Stimulated activated CD8-positive, alpha-beta memory T cell treated with anti-CD3 and anti-CD28 coated beads, Interleukin-4, amount 100 ng/mL, for 4 hours (primary cell): ENCODE measurements around the gene KCNMA1.

Experiments
- DNase-seq, 2 donors: peaks; one replicate each; pipeline ENCODE4 v3.0.0-alpha.2; 2020; ENCODE audit warnings: low read depth in 2 of 2, low spot score in 1 of 2

The KCNMA1 gene

DNA sequence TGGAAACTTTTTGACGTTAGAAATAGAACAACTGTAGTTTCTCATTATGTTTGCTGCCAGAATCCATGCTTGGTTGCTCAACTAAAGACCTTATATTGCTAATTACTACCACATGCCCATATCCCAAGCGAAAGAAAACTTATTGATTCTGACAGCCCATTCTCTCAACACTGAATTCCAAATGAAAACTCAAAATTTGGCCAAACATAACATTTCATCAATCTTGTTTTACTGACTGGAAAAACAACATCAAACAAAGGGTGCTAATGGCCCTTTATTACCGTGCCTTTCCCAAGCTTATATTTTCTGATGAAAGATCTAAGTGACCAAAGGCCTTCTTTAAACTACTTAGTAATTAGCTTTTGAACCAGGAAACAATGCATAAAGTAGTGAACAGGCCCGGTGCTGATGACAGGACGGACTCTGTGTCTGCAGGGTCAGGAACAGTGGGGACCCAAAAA, 531.8 kb downstream of the KCNMA1 start:
- no peak for DNase-seq

DNA sequence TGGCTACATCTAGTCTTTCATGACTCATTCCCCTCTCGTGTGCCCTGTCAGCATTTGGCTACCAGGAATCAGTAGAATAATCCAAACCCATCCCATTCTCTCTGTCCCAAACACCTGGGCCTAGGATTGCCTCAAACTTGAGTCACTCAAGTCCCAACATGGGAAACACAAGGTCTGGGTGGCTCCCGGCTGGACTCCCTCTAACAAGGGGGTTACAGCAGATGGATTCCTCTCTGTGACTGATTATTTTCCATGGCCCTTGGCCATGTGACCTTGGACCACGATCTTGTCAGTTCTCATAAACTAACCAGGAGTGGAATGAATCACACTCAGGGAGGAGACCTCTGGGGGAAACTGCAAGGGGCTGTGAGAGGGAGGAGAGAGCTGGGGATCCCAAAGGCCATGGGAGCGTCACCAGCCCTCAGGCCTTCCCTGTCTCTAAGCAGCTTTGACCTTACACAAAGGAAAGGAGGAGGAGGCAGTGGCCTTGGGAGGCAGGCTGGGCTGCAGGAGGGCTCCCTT, 533.1 kb downstream of the KCNMA1 start:
- no peak for DNase-seq

DNA sequence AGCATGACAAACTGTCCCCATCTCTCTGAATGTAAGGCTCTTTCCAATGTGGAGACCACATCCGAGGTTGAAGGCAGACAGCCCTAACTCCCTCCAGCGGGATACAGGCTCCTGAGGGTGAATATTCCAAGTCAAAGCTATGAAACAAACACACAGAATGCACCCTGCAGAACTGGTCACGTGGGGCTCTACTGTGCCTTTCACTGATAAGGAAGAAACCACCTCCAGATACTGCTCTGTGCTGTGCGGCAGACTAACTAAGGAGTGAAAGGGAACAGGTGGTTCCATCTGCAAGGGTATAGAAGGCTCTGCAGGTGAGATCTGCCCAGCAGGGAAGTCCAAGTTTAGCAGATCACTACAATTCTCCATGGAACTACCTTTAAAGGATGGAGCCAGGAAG, 534.4 kb downstream of the KCNMA1 start:
- no peak for DNase-seq

DNA sequence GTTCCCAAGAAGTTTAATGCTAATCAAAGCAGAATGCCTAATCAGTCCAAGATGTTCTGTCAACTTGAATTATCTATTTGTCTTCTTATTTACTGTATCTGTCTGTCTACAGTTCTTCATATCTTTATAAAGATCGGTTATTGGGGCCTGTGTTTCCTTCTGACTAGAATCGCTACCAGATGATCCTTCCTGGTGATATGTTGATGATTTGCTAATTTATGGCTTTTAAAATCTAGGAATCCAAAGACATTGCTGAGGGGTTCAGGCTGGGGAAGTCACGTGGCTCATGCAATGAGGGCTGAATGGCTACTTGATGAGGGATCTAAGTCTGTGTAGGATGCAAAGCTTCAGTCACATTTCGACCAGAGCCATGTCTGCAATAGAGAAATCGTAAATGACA, 536.3 kb downstream of the KCNMA1 start:
- DNase-seq = no peak

DNA sequence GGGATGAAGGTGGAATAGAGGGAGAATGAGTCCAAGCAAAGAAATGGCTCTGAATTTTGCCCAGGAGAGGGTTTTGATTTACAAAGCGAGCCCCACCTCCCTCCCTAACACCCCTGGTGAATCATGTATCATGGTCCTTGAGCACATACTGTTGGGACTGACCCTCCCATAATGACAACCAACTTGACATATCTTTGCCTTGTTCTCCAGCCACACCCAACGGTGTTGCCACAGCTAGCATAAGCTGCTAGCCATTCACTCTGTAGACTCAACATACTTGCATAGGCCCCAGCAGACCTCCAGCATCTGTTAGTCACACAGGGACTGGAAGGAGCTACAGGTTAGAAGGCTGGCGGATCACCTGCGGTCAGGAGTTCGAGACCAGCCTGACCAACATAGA, 538.5 kb downstream of the KCNMA1 start:
- DNase-seq = no peak

DNA sequence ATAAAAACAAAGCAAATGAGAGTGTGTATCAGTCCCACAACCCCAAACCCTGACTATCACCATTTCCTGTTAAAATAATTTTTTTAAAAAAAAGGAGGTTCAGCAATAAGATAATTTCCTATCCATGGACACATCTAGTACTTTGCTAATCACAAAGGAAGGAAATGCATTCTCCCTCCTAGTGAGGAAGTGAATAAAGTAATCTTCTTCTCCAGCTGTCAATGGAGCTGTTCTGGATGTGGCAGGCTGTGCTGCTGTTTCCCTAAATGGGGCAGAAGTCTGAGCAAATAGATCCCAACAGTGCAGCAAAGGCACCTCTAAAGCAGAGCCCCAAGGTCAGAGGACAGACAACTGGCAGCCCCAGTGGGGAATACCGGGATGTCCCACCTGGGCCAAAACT, 540.0 kb downstream of the KCNMA1 start:
- DNase-seq = no peak

DNA sequence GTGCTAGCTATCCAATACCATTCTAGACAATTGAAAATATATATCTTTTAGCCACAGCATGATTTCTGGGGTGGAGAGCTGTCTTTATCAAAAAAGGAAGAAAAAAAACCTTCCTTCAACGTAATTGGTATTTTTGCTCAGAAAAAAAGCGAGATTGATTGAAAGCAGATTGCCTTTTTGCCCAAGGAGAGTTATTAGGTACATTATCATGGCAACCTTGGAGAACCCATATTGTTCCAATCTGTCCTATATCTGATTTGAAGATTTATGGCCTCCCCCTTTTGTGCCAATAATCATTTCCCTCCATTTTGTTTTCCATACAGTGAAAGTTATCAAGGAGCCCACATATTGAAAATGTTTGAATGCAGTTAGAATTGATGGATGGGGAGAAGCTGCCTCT, 544.5 kb downstream of the KCNMA1 start:
- no peak for DNase-seq

DNA sequence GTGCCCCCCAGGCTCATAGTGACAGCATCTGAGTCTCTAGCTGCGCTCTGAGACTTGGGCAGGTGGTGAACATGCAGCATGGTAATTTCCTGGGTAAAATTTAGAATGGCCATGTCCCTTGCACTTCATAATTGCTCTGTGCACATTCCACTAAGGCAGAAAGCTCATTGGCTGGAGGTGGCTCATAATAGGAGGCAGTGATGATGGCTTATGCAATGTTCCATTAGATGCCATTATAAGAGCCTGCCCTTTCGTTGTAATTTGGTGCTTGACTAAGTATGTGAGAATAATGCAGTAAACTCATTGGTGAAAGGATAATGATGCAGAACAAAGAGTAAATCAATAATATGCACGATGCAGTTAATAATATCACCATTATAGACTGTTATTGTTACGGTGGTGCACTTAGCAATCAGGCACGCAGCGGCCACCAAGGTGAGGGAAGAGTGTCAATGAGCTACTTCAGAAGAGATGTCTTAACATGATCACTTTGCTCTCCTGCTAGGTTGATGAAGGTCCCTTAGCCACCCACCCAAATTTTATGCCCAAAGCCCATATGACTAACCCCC, 545.9 kb downstream of the KCNMA1 start:
- DNase-seq = no peak

DNA sequence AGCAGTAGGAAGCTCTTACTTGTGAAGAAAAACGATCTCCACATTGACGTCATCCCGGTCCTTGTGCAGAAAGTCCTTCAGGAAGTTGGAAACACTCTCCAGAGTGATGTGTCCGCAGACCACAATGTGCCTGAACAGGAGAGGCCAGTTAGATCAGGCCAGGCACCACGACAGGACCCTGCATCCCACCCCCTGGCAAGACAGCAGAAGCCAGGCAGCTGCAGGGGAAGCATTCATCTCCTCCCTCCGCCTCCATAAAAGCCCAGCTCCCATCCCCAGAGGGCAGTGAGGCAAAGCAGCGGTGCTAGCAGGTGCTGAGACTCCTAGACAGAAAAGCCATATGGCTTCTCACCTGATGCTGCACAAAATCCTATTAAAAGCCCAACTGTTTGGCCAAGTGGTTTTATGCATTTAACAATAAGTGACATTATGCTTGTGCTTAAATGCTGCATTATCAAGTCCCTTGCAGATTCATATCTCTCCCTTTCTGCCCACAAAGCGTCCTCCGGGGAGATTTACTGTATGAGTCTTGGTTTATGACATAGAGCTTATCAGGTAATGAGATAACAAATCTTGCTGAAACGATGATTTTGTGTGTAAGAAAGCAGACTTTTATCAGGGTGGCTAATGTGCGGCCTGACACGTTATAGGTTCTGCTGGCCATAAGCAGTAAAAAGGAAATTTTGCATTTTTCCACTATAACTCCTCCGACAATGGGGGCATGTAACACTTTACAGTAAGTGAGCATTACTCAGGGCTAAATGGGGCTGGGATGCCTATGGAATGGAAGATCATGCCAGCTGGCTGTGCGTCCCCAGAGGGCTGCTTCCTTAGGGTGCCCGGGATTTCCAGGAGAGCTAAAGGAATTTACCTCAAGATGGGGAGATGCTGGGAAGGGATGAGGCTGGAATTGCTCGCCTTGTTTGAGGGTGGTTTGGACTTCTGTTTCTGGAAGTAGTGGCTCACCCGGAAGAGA, 546.9 kb downstream of the KCNMA1 start:
- no peak for DNase-seq

DNA sequence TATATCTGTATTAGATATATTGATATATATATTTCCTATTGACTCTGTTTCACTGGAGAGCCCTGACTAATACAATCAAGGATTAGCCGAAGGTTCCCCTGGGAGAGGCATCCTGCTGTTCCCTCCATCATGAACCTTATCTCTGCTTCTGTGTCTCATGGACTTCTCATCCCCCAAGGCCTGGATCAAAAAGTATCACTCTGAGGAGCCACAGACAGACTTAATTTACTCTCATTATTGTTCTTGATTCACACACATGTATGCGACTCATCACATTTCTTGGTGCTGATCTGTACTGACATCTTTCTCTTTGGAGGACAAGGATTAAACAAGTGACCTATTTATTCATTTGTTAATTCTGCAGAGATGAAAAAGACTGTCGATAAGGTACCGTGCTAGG, 550.2 kb downstream of the KCNMA1 start:
- no peak for DNase-seq

DNA sequence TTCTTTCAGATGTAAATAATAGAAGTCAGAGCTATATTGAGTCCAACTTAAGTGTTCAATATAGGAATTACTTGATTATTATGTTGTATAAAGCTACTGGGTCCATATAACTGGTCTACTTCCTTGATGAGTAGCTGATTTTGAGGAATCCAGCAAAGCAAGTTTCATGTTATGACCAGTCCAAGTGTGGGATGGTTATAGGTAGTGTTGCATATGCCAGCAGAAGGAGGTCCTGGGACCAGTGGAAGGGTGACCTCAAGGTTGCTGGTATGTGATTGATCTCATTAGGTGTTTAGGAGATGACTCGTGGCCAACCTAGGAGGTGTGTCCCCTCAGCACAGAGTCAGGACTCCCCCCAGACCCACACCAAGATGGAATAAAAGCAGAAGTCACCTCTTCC, 551.5 kb downstream of the KCNMA1 start:
- DNase-seq = no peak

DNA sequence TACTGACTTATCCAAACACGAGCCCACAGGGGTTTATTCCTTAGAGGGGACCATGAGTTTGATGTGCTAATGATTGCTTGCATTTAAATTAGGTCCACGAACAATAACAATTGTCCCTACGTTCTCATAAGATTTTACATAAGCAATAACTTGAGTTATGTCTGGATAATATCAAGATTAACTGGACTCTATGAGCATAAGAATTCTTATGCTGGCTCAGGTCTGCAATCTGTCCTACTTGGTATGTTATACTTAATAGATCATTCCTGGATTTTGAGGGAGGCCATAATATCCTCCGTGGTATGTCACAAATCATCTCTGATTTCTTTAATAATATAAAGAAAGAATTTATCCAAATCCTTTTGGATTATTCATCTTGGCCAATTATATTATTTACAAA, 552.3 kb downstream of the KCNMA1 start:
- DNase-seq = no peak

DNA sequence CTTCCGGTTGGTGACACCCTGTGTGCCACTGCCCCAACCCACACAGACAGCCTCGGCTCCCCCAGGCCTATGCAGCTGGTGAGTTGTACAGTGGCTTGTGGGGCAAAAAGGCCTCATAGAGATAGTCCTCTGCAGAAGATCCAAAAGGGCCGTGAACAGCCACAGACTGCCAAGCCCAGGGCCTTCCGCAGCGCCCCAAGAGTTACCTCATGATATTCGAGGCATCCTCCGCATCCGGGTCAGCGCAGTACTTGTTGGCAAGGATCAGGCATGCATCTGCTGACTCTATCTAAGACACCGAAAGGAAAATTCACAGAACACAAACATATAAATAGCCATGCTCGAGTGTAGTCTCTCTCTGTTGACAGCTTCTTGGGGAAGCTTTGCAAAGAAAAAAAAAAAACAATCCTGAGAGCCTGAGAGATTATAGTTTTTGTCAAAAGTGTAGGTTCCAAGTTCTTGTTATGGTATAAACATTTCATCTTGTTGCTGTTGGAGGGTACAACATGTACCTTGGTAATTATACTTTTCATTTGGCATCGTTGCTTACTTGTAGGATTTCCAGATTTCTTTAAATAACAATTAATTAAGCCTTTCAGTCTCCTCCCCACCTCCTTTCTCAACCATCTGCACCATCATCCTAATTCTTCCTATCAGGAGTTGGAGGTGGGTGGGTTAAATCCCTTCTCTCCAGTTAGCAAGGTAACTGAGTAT, 553.0 kb downstream of the KCNMA1 start:
- no peak for DNase-seq

DNA sequence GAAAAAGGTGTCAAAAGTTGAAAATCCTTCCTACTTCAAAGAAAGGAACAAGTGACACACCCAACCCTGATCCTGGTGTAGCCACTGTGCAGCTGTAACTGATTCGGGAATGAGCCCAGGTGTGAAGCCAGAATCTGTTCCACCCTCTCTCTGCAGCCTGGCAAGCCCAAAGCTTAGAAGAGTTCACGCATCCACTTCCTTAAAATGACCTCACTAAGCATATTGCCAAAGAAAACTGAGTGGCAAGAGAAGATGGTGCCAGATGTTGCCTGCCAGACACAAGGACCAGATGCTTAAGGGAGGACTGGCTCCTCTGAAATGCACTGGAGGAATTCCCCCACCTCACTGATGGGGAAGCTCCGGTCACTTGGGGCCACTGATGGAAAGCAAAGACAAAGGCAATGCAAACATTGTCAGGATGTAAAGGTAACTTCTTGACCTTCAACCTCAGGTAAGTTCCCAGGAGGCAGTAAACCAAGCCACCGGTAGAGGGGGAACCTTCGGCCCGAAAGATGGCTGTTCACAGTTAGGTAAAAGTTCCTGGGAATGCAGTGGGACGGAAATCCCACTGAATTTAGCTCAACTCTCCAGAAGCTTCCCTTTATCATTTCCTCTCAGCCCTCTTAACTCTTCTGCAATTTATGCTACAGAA, 554.9 kb downstream of the KCNMA1 start:
- DNase-seq = no peak

DNA sequence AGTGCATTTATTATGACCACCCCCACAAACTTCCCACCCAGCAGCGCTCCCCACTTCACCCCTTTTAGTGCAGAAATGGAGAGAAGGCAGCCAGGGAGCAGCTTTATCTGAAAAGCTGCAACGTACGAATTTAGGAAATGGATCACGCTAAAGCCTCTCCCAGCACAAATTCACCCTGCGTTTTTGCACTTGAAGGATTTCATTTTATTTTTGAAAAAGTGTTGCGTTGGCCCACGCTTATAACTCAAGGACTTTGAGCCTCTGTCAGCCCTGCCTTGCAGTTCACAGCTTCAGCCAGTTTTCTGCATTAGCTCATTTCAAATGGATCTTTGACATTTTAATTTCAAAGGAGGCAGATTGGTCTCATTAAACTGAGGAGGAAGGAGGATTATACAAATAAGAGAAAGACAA, 556.1 kb downstream of the KCNMA1 start:
- DNase-seq = no peak

DNA sequence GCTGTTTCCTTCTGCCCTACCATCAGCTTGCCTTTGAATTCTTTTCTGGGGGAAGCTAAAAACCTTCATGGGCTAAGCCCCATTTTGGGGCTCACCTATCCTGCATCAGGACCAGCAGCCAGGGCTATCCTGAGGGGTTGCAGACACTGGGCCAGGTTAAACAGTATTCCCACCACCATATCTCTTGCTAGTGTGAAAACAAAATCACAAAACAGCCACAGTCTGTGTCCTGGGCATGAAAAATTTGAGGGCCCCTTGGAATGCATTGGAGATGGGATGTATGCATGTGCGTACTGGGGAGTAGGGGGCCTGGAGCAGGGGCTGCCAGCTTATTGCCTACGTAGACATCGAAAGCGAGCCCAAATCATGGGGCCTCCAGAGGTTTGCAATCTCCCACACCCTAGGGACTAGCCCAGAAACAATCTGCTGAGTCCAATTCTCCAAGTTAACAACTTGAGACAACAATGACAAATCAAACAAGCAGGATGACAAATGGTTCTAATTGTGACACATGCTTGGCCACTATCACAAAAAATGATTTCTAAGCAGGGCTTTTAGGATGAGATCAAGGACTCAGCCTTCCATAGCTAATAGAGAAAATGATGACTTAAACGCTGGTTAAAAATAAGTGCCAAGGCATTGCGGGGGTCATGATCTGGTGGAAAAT, 557.1 kb downstream of the KCNMA1 start:
- no peak for DNase-seq

DNA sequence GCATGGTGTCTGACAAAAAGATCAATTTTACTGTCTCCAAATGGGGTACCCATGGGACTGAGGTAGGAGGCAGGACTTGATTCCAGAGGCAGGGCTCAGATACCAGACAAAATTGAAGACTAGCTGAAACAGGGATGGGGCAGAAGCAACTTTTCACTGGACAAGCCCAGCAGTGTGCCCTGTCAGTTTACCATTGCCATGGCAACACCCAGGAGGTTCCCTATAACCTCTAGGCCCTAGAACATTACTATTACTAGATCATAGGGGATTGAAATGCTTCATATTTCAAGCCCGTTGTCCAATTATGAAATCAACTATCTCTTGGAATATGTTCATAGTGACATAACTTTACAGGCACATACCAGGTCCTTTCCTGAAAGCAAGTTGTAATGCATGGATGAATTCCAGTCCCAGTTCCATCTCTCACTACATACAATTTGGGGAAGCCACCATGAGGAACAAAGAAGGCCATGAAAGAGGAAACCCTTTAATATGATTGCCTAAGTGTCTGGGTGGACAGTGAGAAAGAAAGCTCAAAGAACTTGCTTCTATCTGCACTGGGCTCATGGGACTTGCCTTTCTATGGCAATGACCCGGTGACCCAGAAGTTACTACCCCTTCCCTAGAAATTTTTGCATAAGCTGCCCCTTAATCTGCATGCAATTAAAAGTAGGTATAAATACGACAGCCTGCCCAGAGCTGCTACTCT, 557.9 kb downstream of the KCNMA1 start:
- DNase-seq = no peak

DNA sequence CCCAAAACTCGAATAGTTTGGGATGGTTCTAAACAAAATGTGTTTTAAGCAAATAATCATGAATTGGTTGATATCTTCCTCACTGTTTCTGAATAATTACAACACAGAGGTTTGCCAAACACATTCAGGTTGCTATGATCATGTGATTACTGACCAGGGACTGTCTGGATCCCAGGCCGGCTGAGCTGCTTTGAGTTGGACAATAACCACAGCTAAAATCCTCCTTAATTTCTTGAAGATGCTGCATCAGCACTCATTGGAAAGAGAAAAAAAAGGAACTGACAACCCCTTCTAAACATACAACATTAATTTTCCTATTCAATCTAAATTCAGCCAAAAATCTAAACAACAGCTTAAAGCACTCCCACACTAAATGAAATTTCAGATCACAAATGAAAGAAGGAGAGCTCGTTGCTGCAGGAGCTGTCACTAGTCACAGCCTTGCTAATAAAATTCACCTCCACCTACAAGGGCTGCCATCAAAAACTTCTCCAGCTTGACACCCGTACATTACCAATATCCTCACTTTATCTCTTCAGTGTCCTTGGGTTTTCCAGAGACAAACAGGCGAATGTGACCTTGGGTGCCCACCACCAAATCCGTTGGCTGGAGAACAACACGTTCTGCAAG, 560.2 kb downstream of the KCNMA1 start:
- no peak for DNase-seq

DNA sequence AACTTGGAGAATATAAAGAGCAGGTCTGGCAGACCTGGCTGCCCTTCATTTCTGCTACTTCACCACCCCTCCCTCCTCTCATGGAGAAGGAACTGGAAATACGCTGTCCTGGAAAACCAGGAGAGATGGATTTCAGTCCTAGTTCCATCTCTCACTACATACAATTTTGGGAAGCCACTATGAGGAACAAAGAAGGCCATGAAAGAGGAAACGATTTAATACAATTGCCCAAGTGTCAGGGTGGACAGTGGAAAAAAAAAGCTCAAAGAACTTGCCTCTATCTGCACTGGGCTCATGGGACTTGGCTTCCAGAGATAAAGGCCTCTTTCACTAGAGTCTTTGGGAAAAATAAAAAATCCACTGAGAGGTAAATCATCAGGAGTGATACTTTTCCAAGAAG, 561.7 kb downstream of the KCNMA1 start:
- DNase-seq = no peak
